ENCODE data around the gene N4BP3. TPM values are rescaled to one million over a fixed set of nuclear protein-coding genes. Genes with fewer than 3 reads are reported as not detected.

N4BP3 gene
- total RNA-seq, 1 experiment from 2014 or later, result 4.8 TPM

- H3K9me3 Mint-ChIP-seq (ENCODE audit: low read depth, unreplicated experiment), result no peaks in the 10 kb centered on the region
- no TSS peak for BruUV-seq (replicated peaks)
- peak overlapping the region; percentile 8 for H3K4me3 Mint-ChIP-seq (ENCODE audit: low read depth, unreplicated experiment)
- peaks cover 5% of the 10 kb centered on the region for H3K36me3 Mint-ChIP-seq (ENCODE audit: insufficient read depth, unreplicated experiment)
- peak; percentile 99 for TF ChIP-seq CTCF (IDR thresholded peaks at IDR 0.05; ENCODE audit: unreplicated experiment)
- peaks cover 32% of the 10 kb centered on the region for H3K27me3 Mint-ChIP-seq (ENCODE audit: unreplicated experiment)
- H3K27ac Mint-ChIP-seq (ENCODE audit: unreplicated experiment), result no peak overlapping the region
- peak; percentile 94 for DNase-seq
- intact Hi-C loops (cut with micrococcal nuclease; ENCODE audit: unreplicated experiment), result loop anchor here (1.0 kb wide), 2 partner anchors 18 to 88 kb away; no protein-coding TSS in a partner anchor
- CTCF ChIA-PET, result interaction anchor here (1.0 to 2.5 kb wide), 2 partner anchors 88 to 90 kb away, joined by 4 to 12 read pairs; no protein-coding TSS in a partner anchor
- no peaks in the 10 kb centered on the region for H3K4me1 Mint-ChIP-seq (ENCODE audit: low read depth, unreplicated experiment)
Measured at GRCh38 chr5:178163772-178164735, 50.7 kb downstream of the N4BP3 start.

- CTCF ChIA-PET, result interaction anchor here (1.8 kb wide), 1 partner anchor 90 kb away, joined by 5 read pairs; no protein-coding TSS in a partner anchor
- Mint-ChIP-seq H3K4me1 (ENCODE audit: low read depth, unreplicated experiment) (no peaks in the 10 kb centered on the region), H3K9me3 (ENCODE audit: low read depth, unreplicated experiment) (no peaks in the 10 kb centered on the region), H3K27me3 (ENCODE audit: unreplicated experiment) (peaks cover 47% of the 10 kb centered on the region), H3K4me3 (ENCODE audit: low read depth, unreplicated experiment) (no peak overlapping the region), H3K27ac (ENCODE audit: unreplicated experiment) (no peak overlapping the region), H3K36me3 (ENCODE audit: insufficient read depth, unreplicated experiment) (peaks cover 5% of the 10 kb centered on the region)
- intact Hi-C loops (cut with micrococcal nuclease; ENCODE audit: unreplicated experiment), result no loop called here
- no TSS peak for BruUV-seq (replicated peaks)
- TF ChIP-seq CTCF (IDR thresholded peaks at IDR 0.05; ENCODE audit: unreplicated experiment), result no peak
- no peak for DNase-seq
Measured at GRCh38 chr5:178165581-178165980, 52.2 kb downstream of the N4BP3 start.

- Mint-ChIP-seq H3K4me3 (ENCODE audit: low read depth, unreplicated experiment) (no peak overlapping the region), H3K27me3 (ENCODE audit: unreplicated experiment) (peaks cover 34% of the 10 kb centered on the region), H3K27ac (ENCODE audit: unreplicated experiment) (no peak overlapping the region), H3K4me1 (ENCODE audit: low read depth, unreplicated experiment) (no peaks in the 10 kb centered on the region), H3K9me3 (ENCODE audit: low read depth, unreplicated experiment) (no peaks in the 10 kb centered on the region), H3K36me3 (ENCODE audit: insufficient read depth, unreplicated experiment) (no peaks in the 10 kb centered on the region)
- CTCF ChIA-PET, result interaction anchor here (0.6 to 0.9 kb wide), 4 partner anchors 10 to 1440 kb away, joined by 3 to 5 read pairs (median 3); no protein-coding TSS in a partner anchor
- TF ChIP-seq CTCF (IDR thresholded peaks at IDR 0.05; ENCODE audit: unreplicated experiment), result no peak
- DNase-seq, result no peak
- intact Hi-C loops (cut with micrococcal nuclease; ENCODE audit: unreplicated experiment), result no loop called here
- BruUV-seq (replicated peaks), result no TSS peak
Measured at GRCh38 chr5:178170455-178170854, 57.1 kb downstream of the N4BP3 start.

GRCh38 chr5:178174456-178174855 lies 61.1 kb downstream of the N4BP3 start:
- no peak for DNase-seq
- TF ChIP-seq CTCF (IDR thresholded peaks at IDR 0.05; ENCODE audit: unreplicated experiment), result no peak
- Mint-ChIP-seq H3K4me3 (ENCODE audit: low read depth, unreplicated experiment) (no peak overlapping the region), H3K4me1 (ENCODE audit: low read depth, unreplicated experiment) (no peaks in the 10 kb centered on the region), H3K27ac (ENCODE audit: unreplicated experiment) (no peak overlapping the region), H3K9me3 (ENCODE audit: low read depth, unreplicated experiment) (no peaks in the 10 kb centered on the region), H3K36me3 (ENCODE audit: insufficient read depth, unreplicated experiment) (no peaks in the 10 kb centered on the region), H3K27me3 (ENCODE audit: unreplicated experiment) (peaks cover 42% of the 10 kb centered on the region)
- no TSS peak for BruUV-seq (replicated peaks)
- intact Hi-C loops (cut with micrococcal nuclease; ENCODE audit: unreplicated experiment), result no loop called here
- CTCF ChIA-PET, result no interaction called here

Other genes with a start within 250 kb of the N4BP3 start
- not detected in 2 replicates for gene PROP1, start 117.3 kb upstream of the N4BP3 start, total RNA-seq (2022)
- 50.7 and 56.6 TPM in 2 replicates for gene RMND5B, start 17.5 kb downstream of the N4BP3 start, total RNA-seq (2022)
- gene NHP2, start 40.4 kb downstream of the N4BP3 start, total RNA-seq (2022), result 182 and 193 TPM in 2 replicates
- not detected in 2 replicates for gene GMCL2, start 73.8 kb downstream of the N4BP3 start, total RNA-seq (2022)
- gene HNRNPAB, start 91.0 kb downstream of the N4BP3 start, total RNA-seq (2022), result 306 and 314 TPM in 2 replicates
- gene PHYKPL, start 119.3 kb downstream of the N4BP3 start, total RNA-seq (2022), result 87.5 and 96.7 TPM in 2 replicates